HL-60 (cell line): Measurements from ENCODE around the gene NAALADL1.

ENCODE experiments used
- POLR2AphosphoS5 ChIP-seq: IDR thresholded peaks from 2 replicates; pipeline ENCODE4 v1.6.1; 2012; ENCODE audit warnings: low read depth
- TF ChIP-seq, protein P1 (sequence below): IDR thresholded peaks from one replicate; pipeline ENCODE4 v1.5.1; 2011; ENCODE audit warnings: low read length, control low read depth, inconsistent platforms; ENCODE audit not compliant: insufficient read depth
- TF ChIP-seq, protein P2 (sequence below): IDR thresholded peaks from 2 replicates; pipeline ENCODE4 v1.6.1; 2012; ENCODE audit warnings: low read depth; ENCODE audit not compliant: insufficient replicate concordance

DNA sequence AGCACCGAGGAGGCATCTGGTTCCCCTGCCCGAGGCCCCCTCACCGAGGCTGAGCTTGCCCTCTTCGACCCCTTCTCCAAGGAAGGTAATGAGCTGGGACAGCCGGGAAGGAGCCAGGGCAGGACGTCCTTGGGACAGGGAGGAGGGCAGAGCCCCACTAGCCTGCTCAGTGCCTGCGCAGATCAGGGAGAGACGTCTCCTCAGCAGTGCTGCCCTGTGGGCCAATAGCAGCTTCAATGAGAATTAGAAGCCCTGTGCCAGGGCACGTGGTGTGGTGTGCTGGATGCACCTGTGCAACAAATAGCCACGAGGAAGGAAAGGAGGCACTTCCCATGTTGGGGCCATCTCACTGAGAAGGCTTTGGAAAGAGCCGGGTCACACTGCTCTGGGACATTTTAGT, 22.8 kb downstream of the NAALADL1 start:
- TF ChIP-seq, protein P1, sequence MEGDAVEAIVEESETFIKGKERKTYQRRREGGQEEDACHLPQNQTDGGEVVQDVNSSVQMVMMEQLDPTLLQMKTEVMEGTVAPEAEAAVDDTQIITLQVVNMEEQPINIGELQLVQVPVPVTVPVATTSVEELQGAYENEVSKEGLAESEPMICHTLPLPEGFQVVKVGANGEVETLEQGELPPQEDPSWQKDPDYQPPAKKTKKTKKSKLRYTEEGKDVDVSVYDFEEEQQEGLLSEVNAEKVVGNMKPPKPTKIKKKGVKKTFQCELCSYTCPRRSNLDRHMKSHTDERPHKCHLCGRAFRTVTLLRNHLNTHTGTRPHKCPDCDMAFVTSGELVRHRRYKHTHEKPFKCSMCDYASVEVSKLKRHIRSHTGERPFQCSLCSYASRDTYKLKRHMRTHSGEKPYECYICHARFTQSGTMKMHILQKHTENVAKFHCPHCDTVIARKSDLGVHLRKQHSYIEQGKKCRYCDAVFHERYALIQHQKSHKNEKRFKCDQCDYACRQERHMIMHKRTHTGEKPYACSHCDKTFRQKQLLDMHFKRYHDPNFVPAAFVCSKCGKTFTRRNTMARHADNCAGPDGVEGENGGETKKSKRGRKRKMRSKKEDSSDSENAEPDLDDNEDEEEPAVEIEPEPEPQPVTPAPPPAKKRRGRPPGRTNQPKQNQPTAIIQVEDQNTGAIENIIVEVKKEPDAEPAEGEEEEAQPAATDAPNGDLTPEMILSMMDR = no peak
- no peak for TF ChIP-seq POLR2AphosphoS5
- TF ChIP-seq, protein P2, sequence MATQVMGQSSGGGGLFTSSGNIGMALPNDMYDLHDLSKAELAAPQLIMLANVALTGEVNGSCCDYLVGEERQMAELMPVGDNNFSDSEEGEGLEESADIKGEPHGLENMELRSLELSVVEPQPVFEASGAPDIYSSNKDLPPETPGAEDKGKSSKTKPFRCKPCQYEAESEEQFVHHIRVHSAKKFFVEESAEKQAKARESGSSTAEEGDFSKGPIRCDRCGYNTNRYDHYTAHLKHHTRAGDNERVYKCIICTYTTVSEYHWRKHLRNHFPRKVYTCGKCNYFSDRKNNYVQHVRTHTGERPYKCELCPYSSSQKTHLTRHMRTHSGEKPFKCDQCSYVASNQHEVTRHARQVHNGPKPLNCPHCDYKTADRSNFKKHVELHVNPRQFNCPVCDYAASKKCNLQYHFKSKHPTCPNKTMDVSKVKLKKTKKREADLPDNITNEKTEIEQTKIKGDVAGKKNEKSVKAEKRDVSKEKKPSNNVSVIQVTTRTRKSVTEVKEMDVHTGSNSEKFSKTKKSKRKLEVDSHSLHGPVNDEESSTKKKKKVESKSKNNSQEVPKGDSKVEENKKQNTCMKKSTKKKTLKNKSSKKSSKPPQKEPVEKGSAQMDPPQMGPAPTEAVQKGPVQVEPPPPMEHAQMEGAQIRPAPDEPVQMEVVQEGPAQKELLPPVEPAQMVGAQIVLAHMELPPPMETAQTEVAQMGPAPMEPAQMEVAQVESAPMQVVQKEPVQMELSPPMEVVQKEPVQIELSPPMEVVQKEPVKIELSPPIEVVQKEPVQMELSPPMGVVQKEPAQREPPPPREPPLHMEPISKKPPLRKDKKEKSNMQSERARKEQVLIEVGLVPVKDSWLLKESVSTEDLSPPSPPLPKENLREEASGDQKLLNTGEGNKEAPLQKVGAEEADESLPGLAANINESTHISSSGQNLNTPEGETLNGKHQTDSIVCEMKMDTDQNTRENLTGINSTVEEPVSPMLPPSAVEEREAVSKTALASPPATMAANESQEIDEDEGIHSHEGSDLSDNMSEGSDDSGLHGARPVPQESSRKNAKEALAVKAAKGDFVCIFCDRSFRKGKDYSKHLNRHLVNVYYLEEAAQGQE = no peak
